ENCODE results near the gene LOXL3. TPM values are rescaled to one million over a fixed set of nuclear protein-coding genes. Genes with fewer than 3 reads are reported as not detected.

Gene LOXL3
- total and polyA plus RNA-seq, 2 experiments from 2014 or later: 11.2 to 13.6 TPM

- 79% methylated on average over 7 of the region's 7 CpGs for WGBS (ENCODE audit: low lambda C conversion rate, missing lambda C conversion rate)
- Histone ChIP-seq H3K36me3 (replicated peaks; ENCODE audit: insufficient read depth, low read depth) (no peaks in the 10 kb centered on the region), H3K79me2 (no peaks in the 10 kb centered on the region), H4K20me1 (ENCODE audit: insufficient read depth, poor library complexity, severe bottlenecking) (no peaks in the 10 kb centered on the region), H3K4me3 (no peak overlapping the region), H3K4me2 (no peak overlapping the region), H3K27ac (no peak overlapping the region), H3K9me2 (replicated peaks; ENCODE audit: insufficient read depth) (no peaks in the 10 kb centered on the region), H3K4me1 (ENCODE audit: insufficient read depth) (no peaks in the 10 kb centered on the region), H2AFZ (no peak overlapping the region), H3K9me3 (ENCODE audit: low read depth) (no peaks in the 10 kb centered on the region), H3K27me3 (no peaks in the 10 kb centered on the region)
- TF ChIP-seq, protein P1, sequence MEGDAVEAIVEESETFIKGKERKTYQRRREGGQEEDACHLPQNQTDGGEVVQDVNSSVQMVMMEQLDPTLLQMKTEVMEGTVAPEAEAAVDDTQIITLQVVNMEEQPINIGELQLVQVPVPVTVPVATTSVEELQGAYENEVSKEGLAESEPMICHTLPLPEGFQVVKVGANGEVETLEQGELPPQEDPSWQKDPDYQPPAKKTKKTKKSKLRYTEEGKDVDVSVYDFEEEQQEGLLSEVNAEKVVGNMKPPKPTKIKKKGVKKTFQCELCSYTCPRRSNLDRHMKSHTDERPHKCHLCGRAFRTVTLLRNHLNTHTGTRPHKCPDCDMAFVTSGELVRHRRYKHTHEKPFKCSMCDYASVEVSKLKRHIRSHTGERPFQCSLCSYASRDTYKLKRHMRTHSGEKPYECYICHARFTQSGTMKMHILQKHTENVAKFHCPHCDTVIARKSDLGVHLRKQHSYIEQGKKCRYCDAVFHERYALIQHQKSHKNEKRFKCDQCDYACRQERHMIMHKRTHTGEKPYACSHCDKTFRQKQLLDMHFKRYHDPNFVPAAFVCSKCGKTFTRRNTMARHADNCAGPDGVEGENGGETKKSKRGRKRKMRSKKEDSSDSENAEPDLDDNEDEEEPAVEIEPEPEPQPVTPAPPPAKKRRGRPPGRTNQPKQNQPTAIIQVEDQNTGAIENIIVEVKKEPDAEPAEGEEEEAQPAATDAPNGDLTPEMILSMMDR (IDR thresholded peaks at IDR 0.05; ENCODE audit: poor library complexity): no peak
- TF ChIP-seq EZH2phosphoT487 (IDR thresholded peaks at IDR 0.05; ENCODE audit: low read depth, severe bottlenecking, unreplicated experiment): no peak
- TF ChIP-seq EZH2 (IDR thresholded peaks at IDR 0.05; ENCODE audit: borderline replicate concordance): no peak
- DNase-seq (ENCODE audit: low spot score): no peak
Measured at GRCh38 chr2:74576211-74576862, 22.6 kb upstream of the LOXL3 start.

DNA sequence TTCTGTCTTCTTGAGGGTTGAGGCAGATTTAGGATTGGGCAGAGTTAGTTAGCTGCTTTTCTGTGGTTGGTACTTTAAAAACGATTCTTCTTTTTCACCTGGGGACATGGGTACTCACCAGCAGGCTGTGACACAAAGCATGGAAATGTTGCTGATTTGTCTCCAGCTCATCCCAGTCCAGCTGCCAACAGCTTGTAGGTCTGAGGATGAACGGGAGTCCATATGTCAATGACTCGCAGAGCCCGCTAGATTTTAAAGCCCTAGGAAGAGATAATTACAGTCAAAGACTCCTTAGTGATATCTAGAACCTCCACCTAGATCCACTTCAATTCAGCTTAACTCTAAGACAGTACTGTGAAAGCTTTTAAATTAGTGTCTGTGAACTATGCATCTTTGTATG, 21.6 kb upstream of the LOXL3 start:
- Histone ChIP-seq H3K9me2 (replicated peaks; ENCODE audit: insufficient read depth) (no peaks in the 10 kb centered on the region), H3K4me1 (ENCODE audit: insufficient read depth) (no peaks in the 10 kb centered on the region), H3K36me3 (replicated peaks; ENCODE audit: insufficient read depth, low read depth) (no peaks in the 10 kb centered on the region), H3K4me3 (no peak overlapping the region), H3K27ac (no peak overlapping the region), H2AFZ (no peak overlapping the region), H3K79me2 (no peaks in the 10 kb centered on the region), H3K4me2 (no peak overlapping the region), H4K20me1 (ENCODE audit: insufficient read depth, poor library complexity, severe bottlenecking) (no peaks in the 10 kb centered on the region), H3K9me3 (ENCODE audit: low read depth) (no peaks in the 10 kb centered on the region), H3K27me3 (no peaks in the 10 kb centered on the region)
- WGBS (ENCODE audit: low lambda C conversion rate, missing lambda C conversion rate): 86% methylated on average over 4 of the region's 4 CpGs
- DNase-seq (ENCODE audit: low spot score): no peak
- TF ChIP-seq, protein P1 (IDR thresholded peaks at IDR 0.05; ENCODE audit: poor library complexity): no peak
- TF ChIP-seq EZH2 (IDR thresholded peaks at IDR 0.05; ENCODE audit: borderline replicate concordance): no peak
- no peak for TF ChIP-seq EZH2phosphoT487 (IDR thresholded peaks at IDR 0.05; ENCODE audit: low read depth, severe bottlenecking, unreplicated experiment)

GRCh38 chr2:74573747-74574562, 20.2 kb upstream of the LOXL3 start:
- Histone ChIP-seq H4K20me1 (ENCODE audit: insufficient read depth, poor library complexity, severe bottlenecking) (no peaks in the 10 kb centered on the region), H3K4me1 (ENCODE audit: insufficient read depth) (no peaks in the 10 kb centered on the region), H3K4me3 (no peak overlapping the region), H3K9me2 (replicated peaks; ENCODE audit: insufficient read depth) (no peaks in the 10 kb centered on the region), H3K36me3 (replicated peaks; ENCODE audit: insufficient read depth, low read depth) (no peaks in the 10 kb centered on the region), H2AFZ (no peak overlapping the region), H3K79me2 (no peaks in the 10 kb centered on the region), H3K9me3 (ENCODE audit: low read depth) (no peaks in the 10 kb centered on the region), H3K27me3 (no peaks in the 10 kb centered on the region), H3K4me2 (no peak overlapping the region), H3K27ac (peak overlapping the region; percentile 32)
- no peak for TF ChIP-seq EZH2phosphoT487 (IDR thresholded peaks at IDR 0.05; ENCODE audit: low read depth, severe bottlenecking, unreplicated experiment)
- TF ChIP-seq, protein P1 (IDR thresholded peaks at IDR 0.05; ENCODE audit: poor library complexity): no peak
- DNase-seq (ENCODE audit: low spot score): no peak
- 70% methylated on average over 7 of the region's 7 CpGs for WGBS (ENCODE audit: low lambda C conversion rate, missing lambda C conversion rate)

All from hepatocyte (in vitro differentiated cells).